OCI-LY7 (cell line): ENCODE results near the gene ADAMTS17. TPM values are rescaled to one million over a fixed set of nuclear protein-coding genes. Genes with fewer than 3 reads are reported as not detected.

Source experiments
- BruUV-seq: library from RNA; stranded (reverse); fragments of 400-500 nt; replicated peaks from 2 replicates; lab custom pipeline; 2021; lab: Mats Ljungman, UMichigan
- CTCF ChIA-PET: fragments of 300-600 bp; sonication (Branson Sonifier 250); formaldehyde crosslinking; loops from one replicate; lab custom pipeline; 2022; ENCODE audit warnings: antibody characterized with exemption; ENCODE audit not compliant: unreplicated experiment; lab: Charles Lee
- POLR2A ChIA-PET: fragments of 300-600 bp; sonication (Branson Sonifier 250); formaldehyde crosslinking; loops from one replicate; lab custom pipeline; 2022; ENCODE audit warnings: antibody characterized with exemption; lab: Charles Lee
- DNase-seq: peaks from one replicate; pipeline ENCODE4 v3.0.0-alpha.2; 2015; ENCODE audit warnings: low spot score
- H2AFZ ChIP-seq: fragments of 200-600 bp; sonication (generic), shearing (Covaris generic); 2 replicates; pipeline ENCODE4 v1.6.1; 2014; ENCODE audit warnings: mild to moderate bottlenecking, antibody characterized with exemption, low read length, moderate library complexity
- H3K27ac ChIP-seq: fragments of 200-600 bp; sonication (generic); 2 replicates; pipeline ENCODE4 v1.5.1; 2014; ENCODE audit warnings: mixed run types, low read depth, mild to moderate bottlenecking, moderate library complexity, low read length, inconsistent platforms; ENCODE audit not compliant: poor library complexity, severe bottlenecking
- H3K36me3 ChIP-seq: fragments of 200-600 bp; sonication (generic); 2 replicates; pipeline ENCODE4 v1.6.1; 2014; ENCODE audit warnings: mild to moderate bottlenecking, antibody characterized with exemption, low read length, moderate library complexity, mixed read lengths; ENCODE audit not compliant: insufficient read depth
- H3K4me1 ChIP-seq: fragments of 200-600 bp; sonication (generic); 2 replicates; pipeline ENCODE4 v1.5.1; 2014; ENCODE audit warnings: mild to moderate bottlenecking, low read length; ENCODE audit not compliant: insufficient read depth, poor library complexity, severe bottlenecking
- H3K4me2 ChIP-seq: fragments of 200-600 bp; sonication (generic); 2 replicates; pipeline ENCODE4 v1.6.1; 2014; ENCODE audit warnings: mild to moderate bottlenecking, low read length
- H3K4me3 ChIP-seq: fragments of 200-600 bp; sonication (generic); 2 replicates; pipeline ENCODE4 v1.5.1; 2014; ENCODE audit warnings: mild to moderate bottlenecking, low read depth, low read length; ENCODE audit not compliant: poor library complexity, severe bottlenecking
- H3K79me2 ChIP-seq: fragments of 200-600 bp; sonication (generic); 2 replicates; pipeline ENCODE4 v1.6.1; 2016; ENCODE audit warnings: low read depth, mild to moderate bottlenecking, low read length, moderate library complexity, mixed read lengths; ENCODE audit not compliant: insufficient read depth
- H3K9me2 ChIP-seq: fragments of 200-600 bp; sonication (generic); 2 replicates; pipeline ENCODE4 v1.6.1; 2016; ENCODE audit warnings: mild to moderate bottlenecking, low read length, mixed read lengths; ENCODE audit not compliant: insufficient read depth
- H3K9me3 ChIP-seq: fragments of 200-600 bp; sonication (generic); 2 replicates; pipeline ENCODE4 v1.6.1; 2014; ENCODE audit warnings: mild to moderate bottlenecking, mixed run types, low read length, mixed read lengths
- H4K20me1 ChIP-seq: fragments of 200-600 bp; sonication (generic); 2 replicates; pipeline ENCODE4 v1.6.1; 2014; ENCODE audit warnings: mild to moderate bottlenecking, antibody characterized with exemption, low read length, moderate library complexity, mixed read lengths; ENCODE audit not compliant: insufficient read depth
- CTCF ChIP-seq: fragments of 200-600 bp; sonication (generic); conservative IDR thresholded peaks from 2 replicates; pipeline ENCODE4 v1.5.1; 2014; ENCODE audit warnings: mild to moderate bottlenecking, antibody characterized with exemption, low read length, moderate library complexity, mixed read lengths
- EZH2phosphoT487 ChIP-seq: fragments of 200-600 bp; sonication (generic); IDR thresholded peaks from 2 replicates; pipeline ENCODE4 v1.6.1; 2018; ENCODE audit warnings: low read depth, borderline replicate concordance, mild to moderate bottlenecking, mixed run types, antibody characterized with exemption, low read length, moderate library complexity, mixed read lengths
- intact Hi-C: fragments of 100-400 bp; cut with micrococcal nuclease; formaldehyde crosslinking; loops from one replicate; pipeline ENCODE4 v1.10.0; 2022; ENCODE audit not compliant: unreplicated experiment
- total RNA-seq, 2 experiments: library from RNA; depleted of rRNA in 1 of 2; stranded (reverse); fragments of >200 nt in 1 of 2; shearing (Covaris generic) in 1 of 2; gene quantifications; 2 replicates each; pipeline ENCODE4 v1.2.3, GENCODE V29; 2014 to 2022

The ADAMTS17 gene
- total RNA-seq, 2 experiments from 2014 or later: not detected

- DNase-seq: no peak
- Histone ChIP-seq H3K27ac (no peak overlapping the region), H2AFZ (no peak overlapping the region), H3K4me2 (no peak overlapping the region), H3K9me2 (no peaks in the 10 kb centered on the region), H3K36me3 (no peaks in the 10 kb centered on the region), H3K4me3 (no peak overlapping the region), H4K20me1 (no peaks in the 10 kb centered on the region), H3K4me1 (no peaks in the 10 kb centered on the region), H3K9me3 (no peaks in the 10 kb centered on the region), H3K79me2 (no peaks in the 10 kb centered on the region)
- intact Hi-C loops: no loop called here
- POLR2A ChIA-PET: no interaction called here
- no peak for TF ChIP-seq EZH2phosphoT487
- CTCF ChIA-PET: no interaction called here
- no TSS peak for BruUV-seq
Observed at GRCh38 chr15:100247228-100248225, 94.2 kb downstream of the ADAMTS17 start.

- no peak overlapping the region for H3K27ac ChIP-seq
- H3K9me2 ChIP-seq: no peaks in the 10 kb centered on the region
- H3K9me3 ChIP-seq: no peaks in the 10 kb centered on the region
- intact Hi-C loops: no loop called here
- H3K4me3 ChIP-seq: no peak overlapping the region
- ChIA-PET CTCF (no interaction called here), POLR2A (no interaction called here)
- TF ChIP-seq EZH2phosphoT487 (no peak), CTCF (no peak)
- DNase-seq: no peak
- no peaks in the 10 kb centered on the region for H4K20me1 ChIP-seq
- no TSS peak for BruUV-seq
- no peak overlapping the region for H2AFZ ChIP-seq
- H3K36me3 ChIP-seq: no peaks in the 10 kb centered on the region
- H3K4me1 ChIP-seq: no peaks in the 10 kb centered on the region
- H3K4me2 ChIP-seq: no peak overlapping the region
- H3K79me2 ChIP-seq: no peaks in the 10 kb centered on the region
Observed at GRCh38 chr15:100245855-100246254, 95.9 kb downstream of the ADAMTS17 start.

GRCh38 chr15:100245487-100245820, 96.3 kb downstream of the ADAMTS17 start:
- no TSS peak for BruUV-seq
- CTCF ChIA-PET: no interaction called here
- H2AFZ ChIP-seq: no peak overlapping the region
- no peak for DNase-seq
- no peaks in the 10 kb centered on the region for H3K9me3 ChIP-seq
- no peak overlapping the region for H3K4me3 ChIP-seq
- H3K27ac ChIP-seq: no peak overlapping the region
- no peaks in the 10 kb centered on the region for H4K20me1 ChIP-seq
- H3K36me3 ChIP-seq: no peaks in the 10 kb centered on the region
- no peak overlapping the region for H3K4me2 ChIP-seq
- H3K9me2 ChIP-seq: no peaks in the 10 kb centered on the region
- no peaks in the 10 kb centered on the region for H3K4me1 ChIP-seq
- POLR2A ChIA-PET: no interaction called here
- intact Hi-C loops: no loop called here
- TF ChIP-seq CTCF: no peak
- H3K79me2 ChIP-seq: no peaks in the 10 kb centered on the region
